HEK293 (cell line): ENCODE data around the gene NOM1.

Experiments used
- KLF16 ChIP-seq: fragments of 450-650 bp; formaldehyde crosslinking; IDR thresholded peaks from 2 replicates; pipeline ENCODE4 v1.5.1; 2017; ENCODE audit warnings: missing biosample characterization, missing genetic modification characterization
- SCRT1 ChIP-seq: fragments of 450-650 bp; formaldehyde crosslinking; IDR thresholded peaks from 2 replicates; pipeline ENCODE4 v1.5.1; 2016; ENCODE audit warnings: missing biosample characterization, missing genetic modification characterization, borderline replicate concordance
- SETDB1 ChIP-seq: IDR thresholded peaks from one replicate; pipeline ENCODE4 v1.6.1; 2017; ENCODE audit warnings: mild to moderate bottlenecking, low read length, moderate library complexity, mixed read lengths; ENCODE audit not compliant: insufficient read length
- TRIM28 ChIP-seq: IDR thresholded peaks from 2 replicates; pipeline ENCODE4 v1.6.1; 2011; ENCODE audit warnings: low read length, control low read depth, borderline replicate concordance
- YY1 ChIP-seq: fragments of 450-650 bp; formaldehyde crosslinking; IDR thresholded peaks from 2 replicates; pipeline ENCODE4 v1.5.1; 2018; ENCODE audit warnings: missing biosample characterization, missing genetic modification characterization
- ZBTB8A ChIP-seq: fragments of 450-650 bp; formaldehyde crosslinking; IDR thresholded peaks from 2 replicates; pipeline ENCODE4 v1.5.1; 2016; ENCODE audit warnings: missing biosample characterization, missing genetic modification characterization
- ZNF10 ChIP-seq: fragments of 450-650 bp; formaldehyde crosslinking; IDR thresholded peaks from 2 replicates; pipeline ENCODE4 v1.5.1; 2017; ENCODE audit warnings: missing biosample characterization, missing genetic modification characterization
- ZNF157 ChIP-seq: fragments of 450-650 bp; formaldehyde crosslinking; IDR thresholded peaks from 2 replicates; pipeline ENCODE4 v1.5.1; 2016; ENCODE audit warnings: missing biosample characterization, missing genetic modification characterization
- ZNF24 ChIP-seq: fragments of 450-650 bp; formaldehyde crosslinking; IDR thresholded peaks from 2 replicates; pipeline ENCODE4 v1.5.1; 2016; ENCODE audit warnings: missing biosample characterization, missing genetic modification characterization
- ZNF501 ChIP-seq: fragments of 450-650 bp; formaldehyde crosslinking; IDR thresholded peaks from 2 replicates; pipeline ENCODE4 v1.5.1; 2016; ENCODE audit warnings: missing biosample characterization, missing genetic modification characterization
- TF ChIP-seq, protein P1 (sequence below): fragments of 450-650 bp; formaldehyde crosslinking; IDR thresholded peaks from 2 replicates; pipeline ENCODE4 v1.5.1; 2016; ENCODE audit warnings: missing biosample characterization, missing genetic modification characterization
- TF ChIP-seq, protein P2 (sequence below): fragments of 450-650 bp; formaldehyde crosslinking; IDR thresholded peaks from 2 replicates; pipeline ENCODE4 v1.5.1; 2016; ENCODE audit warnings: missing biosample characterization, missing genetic modification characterization

DNA sequence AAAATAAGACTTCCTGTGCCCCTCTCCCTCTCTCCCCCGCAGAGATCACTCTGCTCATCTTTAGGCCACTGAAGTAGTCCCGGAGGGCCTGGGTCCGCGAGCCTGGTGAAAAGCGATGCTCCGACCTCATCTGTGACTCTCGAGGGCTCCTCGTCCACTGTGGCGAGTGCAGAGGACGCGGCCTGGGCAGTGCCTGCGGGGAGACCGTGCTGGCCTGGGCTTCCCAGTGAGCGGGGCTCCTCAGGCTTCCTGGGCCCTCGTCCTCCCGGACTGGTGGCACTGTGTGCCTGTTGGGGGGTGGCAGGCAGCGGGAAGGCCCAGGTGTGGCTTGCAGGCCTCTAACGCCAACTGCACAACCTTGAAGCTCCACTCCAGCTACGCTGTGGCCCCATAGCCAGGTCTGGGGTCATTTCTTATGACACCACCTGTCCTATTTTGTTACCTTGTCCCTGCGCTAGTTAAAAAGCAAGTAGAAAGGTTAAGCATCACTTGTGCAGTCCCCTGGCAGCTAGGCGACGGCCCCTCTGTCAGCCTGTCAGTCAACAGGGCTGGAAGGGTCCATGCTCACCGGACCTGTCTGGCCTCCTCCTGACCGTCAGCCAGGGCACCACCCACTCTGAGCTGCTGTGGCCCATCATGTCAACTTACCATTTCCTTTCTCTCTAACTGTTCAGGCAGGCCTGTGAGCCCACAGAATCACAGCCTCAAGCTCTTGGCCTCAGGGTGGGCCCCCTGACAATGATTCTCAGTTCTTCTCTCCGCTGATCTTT lies 40.4 kb downstream of the NOM1 start:
- TF ChIP-seq YY1 (tag by site-specific recombination): no peak
- TF ChIP-seq, protein P1, sequence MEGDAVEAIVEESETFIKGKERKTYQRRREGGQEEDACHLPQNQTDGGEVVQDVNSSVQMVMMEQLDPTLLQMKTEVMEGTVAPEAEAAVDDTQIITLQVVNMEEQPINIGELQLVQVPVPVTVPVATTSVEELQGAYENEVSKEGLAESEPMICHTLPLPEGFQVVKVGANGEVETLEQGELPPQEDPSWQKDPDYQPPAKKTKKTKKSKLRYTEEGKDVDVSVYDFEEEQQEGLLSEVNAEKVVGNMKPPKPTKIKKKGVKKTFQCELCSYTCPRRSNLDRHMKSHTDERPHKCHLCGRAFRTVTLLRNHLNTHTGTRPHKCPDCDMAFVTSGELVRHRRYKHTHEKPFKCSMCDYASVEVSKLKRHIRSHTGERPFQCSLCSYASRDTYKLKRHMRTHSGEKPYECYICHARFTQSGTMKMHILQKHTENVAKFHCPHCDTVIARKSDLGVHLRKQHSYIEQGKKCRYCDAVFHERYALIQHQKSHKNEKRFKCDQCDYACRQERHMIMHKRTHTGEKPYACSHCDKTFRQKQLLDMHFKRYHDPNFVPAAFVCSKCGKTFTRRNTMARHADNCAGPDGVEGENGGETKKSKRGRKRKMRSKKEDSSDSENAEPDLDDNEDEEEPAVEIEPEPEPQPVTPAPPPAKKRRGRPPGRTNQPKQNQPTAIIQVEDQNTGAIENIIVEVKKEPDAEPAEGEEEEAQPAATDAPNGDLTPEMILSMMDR: no peak
- no peak for TF ChIP-seq KLF16 (tag by site-specific recombination)
- no peak for TF ChIP-seq ZNF501
- TF ChIP-seq, protein P2, sequence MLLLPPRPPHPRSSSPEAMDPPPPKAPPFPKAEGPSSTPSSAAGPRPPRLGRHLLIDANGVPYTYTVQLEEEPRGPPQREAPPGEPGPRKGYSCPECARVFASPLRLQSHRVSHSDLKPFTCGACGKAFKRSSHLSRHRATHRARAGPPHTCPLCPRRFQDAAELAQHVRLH (tag by site-specific recombination): no peak
- TF ChIP-seq SCRT1 (tag by site-specific recombination): no peak
- TF ChIP-seq ZNF24 (tag by site-specific recombination): no peak
- TF ChIP-seq ZNF157 (tag by site-specific recombination): no peak
- TF ChIP-seq ZNF10 (tag by site-specific recombination): no peak
- TF ChIP-seq SETDB1: no peak
- TF ChIP-seq ZBTB8A: no peak
- TF ChIP-seq TRIM28: no peak
